ENCODE results near the gene CRHBP.
"Not testable (repeated sequence)": the region's sequence is repeated elsewhere in the genome, so short reads cannot be mapped to it uniquely, and the experiment has no call there.

CRHBP gene

GRCh38 chr5:76952795-76953536, at the start of gene CRHBP:
Gene CRHBP, plus strand, starts transcription at chr5:76953045. Its CDS starts 90 bp downstream, at chr5:76953135.
- DNase-seq, result no peak

- no peak for DNase-seq
Observed at GRCh38 chr5:76908166-76908565, 44.7 kb upstream of the CRHBP start.

- not testable (repeated sequence) for DNase-seq
Observed at GRCh38 chr5:76910344-76910933, 42.4 kb upstream of the CRHBP start.

- not testable (repeated sequence) for DNase-seq
Observed at GRCh38 chr5:76914671-76915070, 38.2 kb upstream of the CRHBP start.

GRCh38 chr5:76918539-76918938, 34.3 kb upstream of the CRHBP start:
- no peak for DNase-seq

- DNase-seq, result no peak
Observed at GRCh38 chr5:76920491-76920890, 32.4 kb upstream of the CRHBP start.

GRCh38 chr5:76926329-76927105, 26.3 kb upstream of the CRHBP start:
- no peak for DNase-seq

GRCh38 chr5:76927961-76928360, 24.9 kb upstream of the CRHBP start:
- no peak for DNase-seq

GRCh38 chr5:76930083-76930482, 22.8 kb upstream of the CRHBP start:
- DNase-seq, result no peak

GRCh38 chr5:76938177-76938576, 14.7 kb upstream of the CRHBP start:
- DNase-seq, result no peak

GRCh38 chr5:76941000-76941399, 11.8 kb upstream of the CRHBP start:
- no peak for DNase-seq

- no peak for DNase-seq
Observed at GRCh38 chr5:76941442-76941841, 11.4 kb upstream of the CRHBP start.

GRCh38 chr5:76942581-76942980, 10.3 kb upstream of the CRHBP start:
- DNase-seq, result no peak

- no peak for DNase-seq
Observed at GRCh38 chr5:76943006-76943405, 9.8 kb upstream of the CRHBP start.

- no peak for DNase-seq
Observed at GRCh38 chr5:76944638-76945037, 8.2 kb upstream of the CRHBP start.

GRCh38 chr5:76945238-76945637, 7.6 kb upstream of the CRHBP start:
- not testable (repeated sequence) for DNase-seq

GRCh38 chr5:76946090-76946489, 6.8 kb upstream of the CRHBP start:
- no peak for DNase-seq

GRCh38 chr5:76947082-76947503, 5.8 kb upstream of the CRHBP start:
- no peak for DNase-seq

GRCh38 chr5:76953551-76954382, 922 bp downstream of the CRHBP start:
- DNase-seq, result no peak

- no peak for DNase-seq
Observed at GRCh38 chr5:76954383-76954763, 1.5 kb downstream of the CRHBP start.

GRCh38 chr5:76956033-76956432, 3.2 kb downstream of the CRHBP start:
- DNase-seq, result no peak

- DNase-seq, result no peak
Observed at GRCh38 chr5:76958991-76959767, 6.3 kb downstream of the CRHBP start.
